CD4-positive, alpha-beta memory T cell (primary cell): ENCODE measurements around the gene FNDC10. TPM values are rescaled to one million over a fixed set of nuclear protein-coding genes. Genes with fewer than 3 reads are reported as not detected.

ENCODE experiments used
- CTCF ChIA-PET: fragments of 350-600 bp; sonication (Branson Sonifier 250); formaldehyde crosslinking; loops from one replicate; lab custom pipeline; 2021; ENCODE audit warnings: inconsistent platforms; ENCODE audit not compliant: partially characterized antibody; lab: Charles Lee
- POLR2A ChIA-PET: fragments of 350-600 bp; sonication (Branson Sonifier 250); formaldehyde crosslinking; loops from one replicate; lab custom pipeline; 2021; ENCODE audit not compliant: partially characterized antibody; lab: Charles Lee
- DNase-seq, 5 donors: peaks; one replicate each; pipeline versions ENCODE4 v3.0.0 to v3.0.0-alpha.2; 2020 to 2022; ENCODE audit warnings: mixed read lengths in 1 of 5
- H3K27ac ChIP-seq: one replicate; pipeline ENCODE4 v1.7.0; 2013; ENCODE audit warnings: low read depth, low read length
- H3K27me3 ChIP-seq: 2 replicates; pipeline ENCODE4 v1.7.0; 2013; ENCODE audit warnings: mild to moderate bottlenecking, low read length, moderate library complexity; ENCODE audit not compliant: insufficient read depth
- H3K36me3 ChIP-seq: 2 replicates; pipeline ENCODE4 v1.7.0; 2013; ENCODE audit warnings: mild to moderate bottlenecking, low read length, moderate library complexity; ENCODE audit not compliant: insufficient read depth
- H3K4me1 ChIP-seq: 2 replicates; pipeline ENCODE4 v1.7.0; 2013; ENCODE audit warnings: mild to moderate bottlenecking, low read length, moderate library complexity; ENCODE audit not compliant: insufficient read depth
- H3K4me3 ChIP-seq, 2 donors: one replicate each; pipeline ENCODE4 v1.7.0; 2013; ENCODE audit warnings: low read length in 2 of 2, mild to moderate bottlenecking in 1 of 2
- H3K9me3 ChIP-seq, 2 donors: one replicate each; pipeline ENCODE4 v1.7.0; 2013; ENCODE audit warnings: low read length in 2 of 2, control low read depth in 1 of 2; ENCODE audit not compliant: control insufficient read depth in 1 of 2
- H3K27ac Mint-ChIP-seq, 7 donors: one replicate each; pipeline ENCODE4 v1.8.0; 2020 to 2021; ENCODE audit warnings: mixed read lengths in 7 of 7, mild to moderate bottlenecking in 6 of 7, inconsistent platforms in 3 of 7, moderate library complexity in 3 of 7
- H3K27me3 Mint-ChIP-seq, 2 donors: one replicate each; pipeline ENCODE4 v1.8.0; 2020 to 2021; ENCODE audit warnings: mixed read lengths in 2 of 2
- H3K36me3 Mint-ChIP-seq, 2 donors: one replicate each; pipeline ENCODE4 v1.8.0; 2020 to 2021; ENCODE audit warnings: mixed read lengths in 2 of 2, inconsistent platforms in 1 of 2, mild to moderate bottlenecking in 1 of 2
- H3K4me1 Mint-ChIP-seq, 4 donors: one replicate each; pipeline ENCODE4 v1.8.0; 2020 to 2021; ENCODE audit warnings: mixed read lengths in 4 of 4, mild to moderate bottlenecking in 1 of 4
- H3K4me3 Mint-ChIP-seq, 8 donors: one replicate each; pipeline ENCODE4 v1.8.0; 2020 to 2021; ENCODE audit warnings: mixed read lengths in 8 of 8, mild to moderate bottlenecking in 7 of 8, moderate library complexity in 6 of 8, inconsistent platforms in 3 of 8
- H3K9me3 Mint-ChIP-seq, 8 donors: one replicate each; pipeline ENCODE4 v1.8.0; 2020 to 2021; ENCODE audit warnings: mixed read lengths in 8 of 8, mild to moderate bottlenecking in 5 of 8, inconsistent platforms in 3 of 8, moderate library complexity in 1 of 8
- intact Hi-C: fragments of 100-400 bp; cut with micrococcal nuclease; formaldehyde crosslinking; loops from one replicate; pipeline ENCODE4 v1.15.1; 2023
- polyA plus RNA-seq, 2 donors: library from polyadenylated mRNA; unstranded; fragments of 300-500 nt; fragmentation: Illumina TruSeq; gene quantifications; one replicate each; pipeline ENCODE4 v1.2.3, GENCODE V29; 2021
- total RNA-seq, 2 experiments: library from RNA; stranded (reverse); gene quantifications; one replicate each; pipeline ENCODE4 v1.2.3, GENCODE V29; 2021

FNDC10 gene
- total and polyA plus RNA-seq, 4 experiments from 2014 or later = 0.72 to 2.9 (median 2.0) TPM

DNA sequence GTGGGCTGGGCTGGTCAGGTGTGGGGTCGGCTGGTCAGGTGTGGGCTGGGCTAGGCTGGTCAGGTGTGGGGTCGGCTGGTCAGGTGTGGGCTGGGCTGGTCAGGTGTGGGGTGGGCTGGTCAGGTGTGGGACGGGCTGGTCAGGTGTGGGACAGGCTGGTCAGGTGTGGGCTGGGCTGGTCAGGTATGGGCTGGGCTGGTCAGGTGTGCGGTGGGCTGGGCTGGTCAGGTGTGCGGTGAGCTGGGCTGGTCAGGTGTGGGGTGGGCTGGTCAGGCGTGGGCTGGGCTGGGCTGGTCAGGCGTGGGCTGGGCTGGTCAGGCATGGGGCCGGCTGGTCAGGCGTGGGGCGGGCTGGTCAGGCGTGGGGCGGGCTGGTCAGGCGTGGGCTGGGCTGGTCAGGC is 6.3 kb upstream of the FNDC10 start:
- POLR2A ChIA-PET = interaction anchor here (1.3 to 2.2 kb wide), 2 partner anchors 9 to 23 kb away, joined by 6 to 18 read pairs; partner anchors contain the start of gene MIB2
- Mint-ChIP-seq H3K36me3 (no peaks in the 10 kb centered on the region), H3K4me1 (peaks cover 8 to 25% (median 13%) of the 10 kb centered on the region in 4 donors), H3K4me3 (no peak overlapping the region), H3K27me3 (no peaks in the 10 kb centered on the region), H3K27ac (no peak overlapping the region), H3K9me3 (no peaks in the 10 kb centered on the region)
- no peak overlapping the region for H3K27ac ChIP-seq
- intact Hi-C loops = no loop called here
- no peaks in the 10 kb centered on the region for H3K9me3 ChIP-seq
- peak in 1 of 5 donors; percentile 33 for DNase-seq
- CTCF ChIA-PET = no interaction called here
- H3K4me1 ChIP-seq = peaks cover 13% of the 10 kb centered on the region
- H3K36me3 ChIP-seq = no peaks in the 10 kb centered on the region
- H3K4me3 ChIP-seq = no peak overlapping the region
- no peaks in the 10 kb centered on the region for H3K27me3 ChIP-seq

GRCh38 chr1:1605724-1606123 is 5.8 kb upstream of the FNDC10 start:
- no peaks in the 10 kb centered on the region for H3K36me3 ChIP-seq
- peaks cover 14% of the 10 kb centered on the region for H3K4me1 ChIP-seq
- H3K27me3 ChIP-seq = no peaks in the 10 kb centered on the region
- Mint-ChIP-seq H3K4me3 (no peak overlapping the region), H3K27me3 (no peaks in the 10 kb centered on the region), H3K36me3 (no peaks in the 10 kb centered on the region), H3K27ac (no peak overlapping the region), H3K9me3 (no peaks in the 10 kb centered on the region), H3K4me1 (peaks cover 8 to 20% (median 14%) of the 10 kb centered on the region in 4 donors)
- POLR2A ChIA-PET = interaction anchor here (5.8 kb wide), 1 partner anchor 8 kb away, joined by 43 read pairs; the partner anchor contains the start of gene MIB2
- CTCF ChIA-PET = no interaction called here
- no peak overlapping the region for H3K4me3 ChIP-seq
- intact Hi-C loops = no loop called here
- no peak overlapping the region for H3K27ac ChIP-seq
- DNase-seq = no peak
- no peaks in the 10 kb centered on the region for H3K9me3 ChIP-seq

- Mint-ChIP-seq H3K27ac (peak overlapping the region in 2 of 7 donors; percentile 13 to 58), H3K4me1 (peaks cover 8 to 20% (median 15%) of the 10 kb centered on the region in 4 donors), H3K9me3 (no peaks in the 10 kb centered on the region), H3K4me3 (peak overlapping the region in 1 of 8 donors; percentile 25), H3K36me3 (no peaks in the 10 kb centered on the region), H3K27me3 (no peaks in the 10 kb centered on the region)
- Histone ChIP-seq H3K27ac (no peak overlapping the region), H3K36me3 (no peaks in the 10 kb centered on the region), H3K4me3 (no peak overlapping the region), H3K27me3 (no peaks in the 10 kb centered on the region), H3K9me3 (no peaks in the 10 kb centered on the region), H3K4me1 (peaks cover 19% of the 10 kb centered on the region)
- intact Hi-C loops = no loop called here
- no peak for DNase-seq
- POLR2A ChIA-PET = interaction anchor here (5.8 kb wide), 1 partner anchor 9 kb away, joined by 43 read pairs; the partner anchor contains the start of gene MIB2
- CTCF ChIA-PET = no interaction called here
Observed at GRCh38 chr1:1605034-1605591, 5.2 kb upstream of the FNDC10 start.

DNA sequence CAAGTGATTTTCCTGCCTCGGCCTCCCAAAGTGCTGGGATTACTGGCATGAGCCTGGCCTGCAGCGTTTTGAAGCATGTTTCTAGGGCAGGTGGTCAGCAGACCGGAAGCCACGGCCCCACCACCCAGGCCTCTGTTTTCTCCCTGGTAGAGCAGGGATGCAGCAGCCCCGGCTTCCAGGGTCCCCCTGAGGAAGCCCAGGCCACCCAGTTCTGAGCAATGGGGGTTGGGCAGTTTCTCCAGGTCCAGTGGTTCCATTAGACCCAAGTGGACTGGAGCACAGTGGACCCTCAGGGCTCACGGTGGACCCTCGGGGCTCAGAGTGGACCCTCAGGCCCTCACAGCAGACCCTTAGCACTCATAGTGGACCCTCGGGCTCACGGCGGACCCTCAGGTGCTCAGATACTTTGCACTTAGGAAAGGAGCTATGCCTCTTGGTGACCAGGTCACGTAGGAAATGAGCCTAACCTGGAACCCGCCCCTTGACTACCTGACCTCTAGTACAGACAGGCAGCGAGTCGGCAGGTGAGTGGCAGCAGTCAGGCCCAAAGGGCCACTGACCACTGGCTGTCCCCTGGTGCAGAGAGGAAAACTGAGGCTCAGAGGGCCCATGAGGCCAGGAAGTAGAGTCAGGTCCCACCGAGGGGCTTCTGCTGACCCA is 4.6 kb upstream of the FNDC10 start:
- Histone ChIP-seq H3K4me3 (no peak overlapping the region), H3K4me1 (peaks cover 19% of the 10 kb centered on the region), H3K27me3 (no peaks in the 10 kb centered on the region), H3K27ac (no peak overlapping the region), H3K9me3 (no peaks in the 10 kb centered on the region), H3K36me3 (no peaks in the 10 kb centered on the region)
- Mint-ChIP-seq H3K36me3 (no peaks in the 10 kb centered on the region), H3K27me3 (no peaks in the 10 kb centered on the region), H3K4me1 (peaks cover 8 to 20% (median 15%) of the 10 kb centered on the region in 4 donors), H3K4me3 (peak overlapping the region in 1 of 8 donors; percentile 39), H3K27ac (peak overlapping the region in 3 of 7 donors; percentile 37 to 59 (median 58)), H3K9me3 (no peaks in the 10 kb centered on the region)
- DNase-seq = no peak
- intact Hi-C loops = no loop called here
- ChIA-PET CTCF (no interaction called here), POLR2A (interaction anchor here (5.8 kb wide), 1 partner anchor 10 kb away, joined by 43 read pairs; the partner anchor contains the start of gene MIB2)

DNA sequence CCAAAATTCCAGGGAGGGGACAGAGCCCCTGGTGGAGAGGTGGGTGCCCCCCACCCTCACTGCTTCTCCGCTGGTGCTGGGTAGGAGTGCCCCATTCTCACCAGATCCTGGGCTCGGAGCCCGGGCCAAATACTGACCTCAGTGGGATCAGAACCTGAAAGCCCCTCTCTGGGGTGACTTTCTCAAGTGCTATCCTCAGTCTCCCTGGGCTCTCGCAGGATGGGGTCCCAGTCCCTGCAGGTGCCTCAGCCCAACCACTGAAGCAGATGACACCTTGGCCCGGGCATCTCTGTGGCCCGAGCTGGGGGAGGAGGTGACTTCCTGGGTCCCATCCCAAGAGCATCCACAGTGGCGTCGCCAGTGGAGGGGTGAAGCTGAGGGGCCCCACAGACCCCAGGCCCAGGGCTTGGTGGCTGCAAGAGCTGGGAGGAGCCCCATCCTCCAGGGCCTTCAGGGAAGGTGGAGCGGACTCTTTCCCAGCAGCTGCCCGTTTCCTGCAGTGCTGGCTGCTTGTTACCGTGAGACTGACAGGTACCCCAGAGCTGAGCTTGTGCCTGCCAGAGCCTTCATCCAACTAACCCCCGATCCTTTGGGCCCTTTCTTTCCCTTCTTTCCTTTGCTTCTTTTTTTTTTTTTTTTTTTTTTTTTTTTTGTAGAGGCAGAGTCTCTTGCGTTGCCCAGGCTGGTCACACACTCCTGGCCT is 3.9 kb upstream of the FNDC10 start:
- CTCF ChIA-PET = no interaction called here
- peaks cover 22% of the 10 kb centered on the region for H3K4me1 ChIP-seq
- Mint-ChIP-seq H3K36me3 (no peaks in the 10 kb centered on the region), H3K4me3 (peak overlapping the region in 1 of 8 donors; percentile 39), H3K9me3 (no peaks in the 10 kb centered on the region), H3K27me3 (peaks cover 0 to 2% of the 10 kb centered on the region in 2 donors), H3K4me1 (peaks cover 8 to 22% (median 15%) of the 10 kb centered on the region in 4 donors), H3K27ac (peak overlapping the region in 4 of 7 donors; percentile 18 to 37 (median 29))
- POLR2A ChIA-PET = interaction anchor here (1.1 to 5.8 kb wide), 3 partner anchors 10 to 205 kb away, joined by 3 to 43 read pairs (median 6); partner anchors contain the start of genes CCNL2, MIB2 and MMP23B
- H3K9me3 ChIP-seq = no peaks in the 10 kb centered on the region
- no peaks in the 10 kb centered on the region for H3K27me3 ChIP-seq
- DNase-seq = no peak
- intact Hi-C loops = no loop called here
- H3K4me3 ChIP-seq = no peak overlapping the region
- H3K36me3 ChIP-seq = no peaks in the 10 kb centered on the region
- H3K27ac ChIP-seq = no peak overlapping the region

- Histone ChIP-seq H3K36me3 (no peaks in the 10 kb centered on the region), H3K27me3 (no peaks in the 10 kb centered on the region), H3K4me1 (peaks cover 22% of the 10 kb centered on the region), H3K9me3 (no peaks in the 10 kb centered on the region), H3K27ac (no peak overlapping the region), H3K4me3 (no peak overlapping the region)
- H3K27me3 Mint-ChIP-seq = peaks cover 0 to 4% of the 10 kb centered on the region in 2 donors
- H3K27ac Mint-ChIP-seq = peak overlapping the region in 2 of 7 donors; percentile 44 to 74
- H3K9me3 Mint-ChIP-seq = no peaks in the 10 kb centered on the region
- H3K4me1 Mint-ChIP-seq = peaks cover 8 to 26% (median 15%) of the 10 kb centered on the region in 4 donors
- no peak for DNase-seq
- intact Hi-C loops = no loop called here
- H3K36me3 Mint-ChIP-seq = no peaks in the 10 kb centered on the region
- H3K4me3 Mint-ChIP-seq = peak overlapping the region in 2 of 8 donors; percentile 9 to 20
- CTCF ChIA-PET = no interaction called here
- POLR2A ChIA-PET = interaction anchor here (1.1 to 5.8 kb wide), 3 partner anchors 11 to 204 kb away, joined by 3 to 43 read pairs (median 6); partner anchors contain the start of genes CCNL2, MIB2 and MMP23B
Observed at GRCh38 chr1:1602968-1603506, 3.1 kb upstream of the FNDC10 start.
